A673 (cell line): ENCODE results near the gene PCBD2.

ENCODE experiments used
- CTCF ChIP-seq: fragments of 300-800, 200-600 bp; sonication (generic); conservative IDR thresholded peaks from 2 replicates; pipeline ENCODE4 v1.5.1; 2017; ENCODE audit warnings: low read depth, mild to moderate bottlenecking, antibody characterized with exemption, low read length, moderate library complexity, mixed read lengths
- EZH2 ChIP-seq: fragments of 200-600 bp; sonication (generic); IDR thresholded peaks from 2 replicates; pipeline ENCODE4 v1.6.1; 2017; ENCODE audit warnings: borderline replicate concordance, low read depth, mild to moderate bottlenecking, mixed read lengths, antibody characterized with exemption, low read length; ENCODE audit not compliant: poor library complexity, severe bottlenecking

DNA sequence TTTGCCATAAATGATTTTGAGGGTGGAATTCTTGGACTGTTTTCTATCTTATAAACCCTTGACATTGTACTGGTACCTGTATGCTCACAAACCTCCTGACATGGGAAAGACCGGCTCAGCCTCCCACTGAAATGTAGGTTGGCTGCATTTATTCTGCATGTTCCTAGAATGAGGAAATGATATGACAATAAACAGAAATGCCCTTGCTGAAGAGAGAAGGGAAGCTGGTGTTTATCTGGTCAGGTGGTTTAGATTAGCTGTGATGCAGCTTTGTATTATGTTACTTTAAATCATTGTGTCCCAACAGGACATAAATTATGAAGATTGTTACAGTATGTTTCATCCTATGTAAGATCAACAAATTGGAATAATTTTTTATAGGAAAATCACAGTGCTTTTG, 39.7 kb downstream of the PCBD2 start:
- TF ChIP-seq CTCF (no peak), EZH2 (no peak)
